ENCODE data around the gene MICAL3.

GRCh38 chr22:18056161-18056666 lies 31.9 kb upstream of the MICAL3 start:
- no peak for TF ChIP-seq CTCF (IDR thresholded peaks at IDR 0.05; ENCODE audit: insufficient read depth, low read length)
- no peak for TF ChIP-seq POLR2AphosphoS5 (IDR thresholded peaks at IDR 0.05; ENCODE audit: low read depth)
- no peak for TF ChIP-seq GABPA (IDR thresholded peaks at IDR 0.05; ENCODE audit: low read depth)
- TF ChIP-seq REST (IDR thresholded peaks at IDR 0.05; ENCODE audit: insufficient replicate concordance, low read depth) = no peak
- TF ChIP-seq SPI1 (IDR thresholded peaks at IDR 0.05; ENCODE audit: borderline replicate concordance, low read depth) = no peak
